Measurements from ENCODE around the gene CCDC3. TPM values are rescaled to one million over a fixed set of nuclear protein-coding genes. Genes with fewer than 3 reads are reported as not detected.

The CCDC3 gene
- total and polyA plus RNA-seq, 2 of the 4 experiments (the other 2 are of a cell fraction), result 0.29 to 0.36 TPM

- Histone ChIP-seq H2BK5ac (ENCODE audit: low read depth, low read length, poor library complexity, severe bottlenecking) (no peak overlapping the region), H2BK20ac (ENCODE audit: low read depth, low read length) (no peak overlapping the region), H3K56ac (ENCODE audit: extremely low read depth, insufficient read depth, low read length) (no peak overlapping the region), H4K5ac (ENCODE audit: low read depth, low read length) (no peak overlapping the region), H2AFZ (replicated peaks; ENCODE audit: low read length, poor library complexity) (no peak overlapping the region), H4K20me1 (ENCODE audit: insufficient read depth, low read length) (no peaks in the 10 kb centered on the region), H2BK120ac (ENCODE audit: low read depth, low read length) (no peak overlapping the region), H4K91ac (ENCODE audit: insufficient read depth, low read depth, low read length) (no peak overlapping the region), H4K8ac (ENCODE audit: low read depth in 2 of 2, low read length in 2 of 2) (no peak overlapping the region), H3K9me3 (ENCODE audit: control insufficient read depth, insufficient read depth, low read length) (no peaks in the 10 kb centered on the region), H3K4ac (ENCODE audit: low read depth, low read length) (no peak overlapping the region), H3K14ac (replicated peaks; ENCODE audit: low read depth, low read length) (no peak overlapping the region), H3K23ac (ENCODE audit: low read depth, low read length) (no peak overlapping the region), H3K27me3 (ENCODE audit: control insufficient read depth, insufficient read depth, low read length) (peaks cover 11% of the 10 kb centered on the region; the same call in 1 of the 2 replicates), H3K36me3 (ENCODE audit: control insufficient read depth, insufficient read depth, low read length) (no peaks in the 10 kb centered on the region), H3K4me2 (ENCODE audit: low read depth, low read length) (no peak overlapping the region), H3K9me1 (ENCODE audit: insufficient read depth, low read length) (no peaks in the 10 kb centered on the region), H3K79me1 (ENCODE audit: low read depth in 1 of 2, low read length in 2 of 2) (no peaks in the 10 kb centered on the region), H3K4me3 (ENCODE audit: insufficient read depth, low read depth, low read length) (no peak overlapping the region), H2BK15ac (ENCODE audit: low read depth, low read length) (no peak overlapping the region), H3K18ac (ENCODE audit: low read depth, low read length) (no peak overlapping the region), H2AK5ac (ENCODE audit: low read depth, low read length) (no peak overlapping the region), H2AK9ac (replicated peaks; ENCODE audit: low read depth, low read length, poor library complexity) (no peak overlapping the region), H3K4me1 (ENCODE audit: control insufficient read depth, insufficient read depth, low read length) (no peaks in the 10 kb centered on the region), H3K27ac (ENCODE audit: insufficient read depth, low read length) (no peak overlapping the region), H3K9ac (ENCODE audit: low read depth, low read length) (no peak overlapping the region)
- ChIA-PET POLR2A (ENCODE audit: unreplicated experiment) (no interaction called here), CTCF (no interaction called here)
- TF ChIP-seq NFE2L2 (IDR thresholded peaks at IDR 0.05; ENCODE audit: low read depth, low read length), result no peak
- TF ChIP-seq MAFK (IDR thresholded peaks at IDR 0.05; ENCODE audit: low read depth, low read length), result no peak
- no peak for TF ChIP-seq SMC3 (IDR thresholded peaks at IDR 0.05; ENCODE audit: low read depth, low read length)
- no peak for TF ChIP-seq CTCF (conservative IDR thresholded peaks at IDR 0.05; ENCODE audit: low read depth, low read length)
- TF ChIP-seq POLR2A (IDR thresholded peaks at IDR 0.05; ENCODE audit: low read depth, low read length), result no peak
- TF ChIP-seq CHD1 (IDR thresholded peaks at IDR 0.05; ENCODE audit: low read depth, low read length), result no peak
- no peak for TF ChIP-seq CEBPB (IDR thresholded peaks at IDR 0.05; ENCODE audit: low read depth, low read length)
- no peak for TF ChIP-seq MAZ (IDR thresholded peaks at IDR 0.05; ENCODE audit: borderline replicate concordance, low read depth, low read length)
- no CpG with 5 or more reads among the region's 2 CpGs for WGBS, 2 experiments (ENCODE audit: extremely low coverage in 2 of 2, insufficient read length in 1 of 2)
- in situ Hi-C loops (cut with MboI; ENCODE audit: low sequenced_read_pairs) (no loop called here), intact Hi-C loops (cut with micrococcal nuclease) (no loop called here), dilution Hi-C loops (cut with HindIII; ENCODE audit: low sequenced_read_pairs, unreplicated experiment) (no loop called here)
- ATAC-seq (ENCODE audit: low read depth) (no peak), DNase-seq (no peak)
- BruUV-seq (replicated peaks), result no TSS peak
Measured at GRCh38 chr10:13038391-13038790, 36.9 kb upstream of the CCDC3 start.
